Panc1 (cell line): Measurements from ENCODE around the gene ITPRIP. TPM values are rescaled to one million over a fixed set of nuclear protein-coding genes. Genes with fewer than 3 reads are reported as not detected.

ENCODE experiments used
- ATAC-seq: fragments of 200-7000 bp; cut with Tn5 transposase; 2 replicates; pipeline ENCODE4 v1.9.1; 2020; ENCODE audit warnings: mild to moderate bottlenecking, moderate library complexity
- BruUV-seq: library from RNA; stranded (reverse); fragments of 400-500 nt; replicated peaks from 2 replicates; lab custom pipeline; 2021; lab: Mats Ljungman, UMichigan
- CTCF ChIA-PET: fragments of 300-600 bp; sonication (Branson Sonifier 250); formaldehyde crosslinking; loops from one replicate; lab custom pipeline; 2022; ENCODE audit warnings: antibody characterized with exemption; lab: Charles Lee
- POLR2A ChIA-PET: fragments of 300-600 bp; sonication (Branson Sonifier 250); formaldehyde crosslinking; loops from one replicate; lab custom pipeline; 2022; ENCODE audit warnings: antibody characterized with exemption; lab: Charles Lee
- DNase-seq: peaks from one replicate; pipeline ENCODE4 v3.0.0-alpha.2; 2010; ENCODE audit warnings: low read depth, low spot score
- H3K27ac ChIP-seq: 2 replicates; pipeline ENCODE4 v1.5.1; 2011; ENCODE audit warnings: mild to moderate bottlenecking, low read length, inconsistent platforms
- H3K27me3 ChIP-seq: fragments of 200-500 bp; sonication (Bioruptor generic); 2 replicates; pipeline ENCODE4 v1.6.0; 2014; ENCODE audit warnings: low read length, inconsistent platforms; ENCODE audit not compliant: control insufficient read depth, insufficient read depth
- H3K36me3 ChIP-seq: fragments of 200-500 bp; sonication (Bioruptor generic); 2 replicates; pipeline ENCODE4 v1.5.1; 2014; ENCODE audit warnings: inconsistent platforms, mild to moderate bottlenecking, low read length, moderate library complexity; ENCODE audit not compliant: control insufficient read depth, insufficient read depth
- H3K4me1 ChIP-seq: 2 replicates; pipeline ENCODE4 v1.5.1; 2011; ENCODE audit warnings: inconsistent platforms, mild to moderate bottlenecking, low read length, moderate library complexity; ENCODE audit not compliant: control insufficient read depth, insufficient read depth
- H3K4me3 ChIP-seq, 2 experiments: 2 replicates each; pipeline ENCODE4 v1.5.1; 2011 to 2012; ENCODE audit warnings: low read depth in 2 of 2, low read length in 2 of 2, mild to moderate bottlenecking in 2 of 2, inconsistent platforms in 1 of 2, moderate library complexity in 1 of 2
- H3K9me3 ChIP-seq: fragments of 200-500 bp; sonication (Bioruptor generic); 2 replicates; pipeline ENCODE4 v1.5.1; 2014; ENCODE audit warnings: low read depth, mild to moderate bottlenecking, inconsistent platforms, low read length, moderate library complexity; ENCODE audit not compliant: control insufficient read depth, insufficient read depth
- POLR2AphosphoS5 ChIP-seq: IDR thresholded peaks from 2 replicates; pipeline ENCODE4 v1.6.1; 2012; ENCODE audit warnings: mild to moderate bottlenecking, low read depth, low read length, moderate library complexity
- SIN3A ChIP-seq: IDR thresholded peaks from 2 replicates; pipeline ENCODE4 v1.6.1; 2012; ENCODE audit warnings: low read depth, mild to moderate bottlenecking, low read length, moderate library complexity, borderline replicate concordance; ENCODE audit not compliant: insufficient read depth
- TCF7L2 ChIP-seq: IDR thresholded peaks from 2 replicates; pipeline ENCODE4 v1.6.1; 2011; ENCODE audit warnings: mild to moderate bottlenecking, low read depth, low read length, inconsistent platforms
- in situ Hi-C: cut with HindIII; loops from 2 replicates; pipeline ENCODE4 v1.10.0; 2016; ENCODE audit warnings: low sequenced_read_pairs, low pct_unique_long_range_greater_than_20kb
- intact Hi-C: fragments of 100-400 bp; cut with micrococcal nuclease; formaldehyde crosslinking; loops from one replicate; pipeline ENCODE4 v1.10.0; 2022; ENCODE audit not compliant: unreplicated experiment
- total RNA-seq: library from RNA; stranded (reverse); gene quantifications from one replicate; pipeline ENCODE4 v1.2.1, GENCODE V29; 2021; ENCODE audit not compliant: unreplicated experiment
- TF ChIP-seq, protein P1 (sequence below): fragments of 450-650 bp; IDR thresholded peaks from 2 replicates; pipeline ENCODE4 v1.5.1; 2017; ENCODE audit warnings: mild to moderate bottlenecking
- TF ChIP-seq, protein P2 (sequence below), 2 experiments: IDR thresholded peaks; 2 replicates each; pipeline ENCODE4 v1.6.1; 2011 to 2012; ENCODE audit warnings: low read depth in 2 of 2, control low read depth in 1 of 2, low read length in 1 of 2, mild to moderate bottlenecking in 1 of 2, moderate library complexity in 1 of 2; ENCODE audit not compliant: insufficient read depth in 1 of 2

The ITPRIP gene
- total RNA-seq, 1 experiment from 2014 or later = 55.0 TPM

DNA sequence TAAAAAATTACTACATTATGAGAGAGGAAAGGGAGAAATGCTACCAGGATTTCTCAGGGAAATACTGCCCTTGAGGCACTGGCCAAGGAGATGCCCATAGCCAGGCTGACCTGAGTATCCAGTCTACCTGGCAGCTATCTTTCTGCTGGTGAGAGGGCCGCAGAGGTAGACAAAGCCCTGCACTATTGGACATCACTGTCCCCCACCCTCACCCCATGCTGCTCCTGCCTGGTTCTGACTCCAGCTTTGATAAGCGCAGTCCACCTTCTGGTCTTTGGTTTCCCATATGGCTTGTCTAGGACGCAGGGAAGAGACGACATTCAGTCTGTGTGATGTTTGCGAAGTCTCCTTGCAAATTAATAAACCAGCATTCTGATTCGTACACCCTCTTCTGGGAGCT is 3.7 kb downstream of the ITPRIP start:
- in situ Hi-C loops = no loop called here
- H3K27ac ChIP-seq = peak overlapping the region; percentile 98
- H3K9me3 ChIP-seq = no peaks in the 10 kb centered on the region
- POLR2A ChIA-PET = interaction anchor here (0.6 kb wide), 1 partner anchor 21 kb away, joined by 5 read pairs; no protein-coding TSS in a partner anchor
- intact Hi-C loops = no loop called here
- H3K4me1 ChIP-seq = peaks cover 70% of the 10 kb centered on the region
- no peak for ATAC-seq
- CTCF ChIA-PET = no interaction called here
- H3K4me3 ChIP-seq = peak overlapping the region in 1 of 2 experiments; percentile 83; a peak in 3 of 4 replicates
- H3K27me3 ChIP-seq = no peaks in the 10 kb centered on the region
- DNase-seq = no peak
- H3K36me3 ChIP-seq = peaks cover 4% of the 10 kb centered on the region; the same call in 1 of the 2 replicates
- TF ChIP-seq SIN3A (no peak), TCF7L2 (no peak), POLR2AphosphoS5 (no peak)
- TF ChIP-seq, protein P1, sequence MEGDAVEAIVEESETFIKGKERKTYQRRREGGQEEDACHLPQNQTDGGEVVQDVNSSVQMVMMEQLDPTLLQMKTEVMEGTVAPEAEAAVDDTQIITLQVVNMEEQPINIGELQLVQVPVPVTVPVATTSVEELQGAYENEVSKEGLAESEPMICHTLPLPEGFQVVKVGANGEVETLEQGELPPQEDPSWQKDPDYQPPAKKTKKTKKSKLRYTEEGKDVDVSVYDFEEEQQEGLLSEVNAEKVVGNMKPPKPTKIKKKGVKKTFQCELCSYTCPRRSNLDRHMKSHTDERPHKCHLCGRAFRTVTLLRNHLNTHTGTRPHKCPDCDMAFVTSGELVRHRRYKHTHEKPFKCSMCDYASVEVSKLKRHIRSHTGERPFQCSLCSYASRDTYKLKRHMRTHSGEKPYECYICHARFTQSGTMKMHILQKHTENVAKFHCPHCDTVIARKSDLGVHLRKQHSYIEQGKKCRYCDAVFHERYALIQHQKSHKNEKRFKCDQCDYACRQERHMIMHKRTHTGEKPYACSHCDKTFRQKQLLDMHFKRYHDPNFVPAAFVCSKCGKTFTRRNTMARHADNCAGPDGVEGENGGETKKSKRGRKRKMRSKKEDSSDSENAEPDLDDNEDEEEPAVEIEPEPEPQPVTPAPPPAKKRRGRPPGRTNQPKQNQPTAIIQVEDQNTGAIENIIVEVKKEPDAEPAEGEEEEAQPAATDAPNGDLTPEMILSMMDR = no peak
- TF ChIP-seq, protein P2, sequence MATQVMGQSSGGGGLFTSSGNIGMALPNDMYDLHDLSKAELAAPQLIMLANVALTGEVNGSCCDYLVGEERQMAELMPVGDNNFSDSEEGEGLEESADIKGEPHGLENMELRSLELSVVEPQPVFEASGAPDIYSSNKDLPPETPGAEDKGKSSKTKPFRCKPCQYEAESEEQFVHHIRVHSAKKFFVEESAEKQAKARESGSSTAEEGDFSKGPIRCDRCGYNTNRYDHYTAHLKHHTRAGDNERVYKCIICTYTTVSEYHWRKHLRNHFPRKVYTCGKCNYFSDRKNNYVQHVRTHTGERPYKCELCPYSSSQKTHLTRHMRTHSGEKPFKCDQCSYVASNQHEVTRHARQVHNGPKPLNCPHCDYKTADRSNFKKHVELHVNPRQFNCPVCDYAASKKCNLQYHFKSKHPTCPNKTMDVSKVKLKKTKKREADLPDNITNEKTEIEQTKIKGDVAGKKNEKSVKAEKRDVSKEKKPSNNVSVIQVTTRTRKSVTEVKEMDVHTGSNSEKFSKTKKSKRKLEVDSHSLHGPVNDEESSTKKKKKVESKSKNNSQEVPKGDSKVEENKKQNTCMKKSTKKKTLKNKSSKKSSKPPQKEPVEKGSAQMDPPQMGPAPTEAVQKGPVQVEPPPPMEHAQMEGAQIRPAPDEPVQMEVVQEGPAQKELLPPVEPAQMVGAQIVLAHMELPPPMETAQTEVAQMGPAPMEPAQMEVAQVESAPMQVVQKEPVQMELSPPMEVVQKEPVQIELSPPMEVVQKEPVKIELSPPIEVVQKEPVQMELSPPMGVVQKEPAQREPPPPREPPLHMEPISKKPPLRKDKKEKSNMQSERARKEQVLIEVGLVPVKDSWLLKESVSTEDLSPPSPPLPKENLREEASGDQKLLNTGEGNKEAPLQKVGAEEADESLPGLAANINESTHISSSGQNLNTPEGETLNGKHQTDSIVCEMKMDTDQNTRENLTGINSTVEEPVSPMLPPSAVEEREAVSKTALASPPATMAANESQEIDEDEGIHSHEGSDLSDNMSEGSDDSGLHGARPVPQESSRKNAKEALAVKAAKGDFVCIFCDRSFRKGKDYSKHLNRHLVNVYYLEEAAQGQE (IDR thresholded peaks at IDR 0.05; ENCODE audit: insufficient read depth in 1 of 2, low read depth in 2 of 2, low read length in 1 of 2) = no peak
- BruUV-seq = no TSS peak

DNA sequence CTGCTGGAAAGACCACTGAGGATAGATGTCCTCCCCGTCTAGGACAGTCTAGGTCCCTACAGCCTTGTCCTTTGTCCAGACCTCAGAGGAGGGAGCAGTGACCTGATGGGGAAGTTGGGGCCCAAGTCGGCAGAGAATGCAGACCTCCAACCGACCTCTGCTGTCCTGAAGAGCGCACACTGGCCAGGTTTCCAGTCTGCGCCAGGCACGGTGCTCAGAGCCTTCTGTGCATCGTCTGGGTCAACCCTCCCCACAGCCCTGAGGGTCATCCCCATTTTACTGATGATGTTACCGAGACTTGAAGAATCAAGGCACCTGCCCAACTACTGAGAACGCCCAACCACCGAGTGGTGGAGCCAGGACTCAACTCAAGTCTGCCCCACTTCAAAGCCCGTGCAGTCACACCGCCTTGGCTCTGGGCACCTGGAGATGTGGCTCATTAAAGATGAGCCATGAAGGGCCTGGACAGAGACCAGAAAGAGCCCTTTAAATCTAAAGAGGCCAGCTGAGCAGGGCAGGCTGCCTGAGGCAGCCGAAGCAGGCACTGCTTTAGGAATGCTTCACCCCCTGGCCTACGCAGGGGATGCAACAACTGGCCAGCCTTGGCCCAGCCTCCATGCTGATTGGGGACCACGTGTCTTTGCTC is 4.4 kb downstream of the ITPRIP start:
- ATAC-seq (no peak), DNase-seq (no peak)
- intact Hi-C loops (no loop called here), in situ Hi-C loops (no loop called here)
- H3K27ac ChIP-seq = peak overlapping the region; percentile 98
- H3K4me3 ChIP-seq = peak overlapping the region in 1 of 2 experiments; percentile 83; a peak in 2 of 4 replicates
- H3K9me3 ChIP-seq = no peaks in the 10 kb centered on the region
- POLR2A ChIA-PET = no interaction called here
- H3K27me3 ChIP-seq = no peaks in the 10 kb centered on the region
- peaks cover 73% of the 10 kb centered on the region for H3K4me1 ChIP-seq
- CTCF ChIA-PET = no interaction called here
- peaks cover 4% of the 10 kb centered on the region; the same call in 1 of the 2 replicates for H3K36me3 ChIP-seq
- TF ChIP-seq, protein P2 (IDR thresholded peaks at IDR 0.05; ENCODE audit: insufficient read depth in 1 of 2, low read depth in 2 of 2, low read length in 1 of 2) = no peak
- peak; percentile 97 for TF ChIP-seq TCF7L2
- TF ChIP-seq SIN3A = no peak
- TF ChIP-seq, protein P1 = no peak
- no peak; the same call in 1 of the 2 replicates for TF ChIP-seq POLR2AphosphoS5
- no TSS peak for BruUV-seq
